Activated CD4-positive, alpha-beta T cell treated with anti-CD3 and anti-CD28 coated beads, Interleukin-2, amount 10 ng/mL, durations not matched to agents 7 days and 5 days (primary cell): ENCODE measurements around the gene SLC6A9. TPM values are rescaled to one million over a fixed set of nuclear protein-coding genes. Genes with fewer than 3 reads are reported as not detected.

Source experiments
- CTCF ChIA-PET: fragments of 350-600 bp; sonication (Branson Sonifier 250); formaldehyde crosslinking; loops from one replicate; lab custom pipeline; 2021; ENCODE audit warnings: antibody characterized with exemption; lab: Charles Lee
- POLR2A ChIA-PET: fragments of 350-600 bp; sonication (Branson Sonifier 250); formaldehyde crosslinking; loops from one replicate; lab custom pipeline; 2021; ENCODE audit warnings: antibody characterized with exemption; lab: Charles Lee
- DNase-seq: peaks from one replicate; pipeline ENCODE4 v3.0.0-alpha.2; 2020
- H3K27ac Mint-ChIP-seq: one replicate; pipeline ENCODE4 v1.8.0; 2021; ENCODE audit warnings: mild to moderate bottlenecking, moderate library complexity, mixed read lengths
- H3K27me3 Mint-ChIP-seq: one replicate; pipeline ENCODE4 v1.8.0; 2021; ENCODE audit warnings: mixed read lengths
- H3K36me3 Mint-ChIP-seq: one replicate; pipeline ENCODE4 v1.8.0; 2021; ENCODE audit warnings: low read depth, mixed read lengths
- H3K4me1 Mint-ChIP-seq: one replicate; pipeline ENCODE4 v1.8.0; 2021; ENCODE audit warnings: mixed read lengths
- H3K4me3 Mint-ChIP-seq: one replicate; pipeline ENCODE4 v1.8.0; 2021; ENCODE audit warnings: mild to moderate bottlenecking, moderate library complexity, mixed read lengths
- H3K9me3 Mint-ChIP-seq: one replicate; pipeline ENCODE4 v1.8.0; 2021; ENCODE audit warnings: mixed read lengths
- total RNA-seq, 2 experiments: library from RNA; stranded (reverse); gene quantifications; one replicate each; pipeline ENCODE4 v1.2.3, GENCODE V29; 2021

The SLC6A9 gene
- total RNA-seq, 2 experiments from 2014 or later = 4.0 to 4.8 TPM

GRCh38 chr1:44010935-44011471 is 20.3 kb downstream of the SLC6A9 start:
- H3K27me3 Mint-ChIP-seq = no peaks in the 10 kb centered on the region
- ChIA-PET POLR2A (no interaction called here), CTCF (interaction anchor here (1.1 to 1.5 kb wide), 2 partner anchors 12 to 35 kb away, joined by 3 to 5 read pairs; no protein-coding TSS in a partner anchor)
- H3K9me3 Mint-ChIP-seq = no peaks in the 10 kb centered on the region
- no peaks in the 10 kb centered on the region for H3K36me3 Mint-ChIP-seq
- H3K4me3 Mint-ChIP-seq = no peak overlapping the region
- DNase-seq = no peak
- H3K4me1 Mint-ChIP-seq = peaks cover 13% of the 10 kb centered on the region
- H3K27ac Mint-ChIP-seq = no peak overlapping the region

- ChIA-PET POLR2A (interaction anchor here (0.7 kb wide), 1 partner anchor 91 kb away, joined by 5 read pairs; no protein-coding TSS in a partner anchor), CTCF (no interaction called here)
- DNase-seq = no peak
- H3K4me3 Mint-ChIP-seq = no peak overlapping the region
- peaks cover 9% of the 10 kb centered on the region for H3K4me1 Mint-ChIP-seq
- H3K27me3 Mint-ChIP-seq = no peaks in the 10 kb centered on the region
- no peaks in the 10 kb centered on the region for H3K36me3 Mint-ChIP-seq
- H3K9me3 Mint-ChIP-seq = no peaks in the 10 kb centered on the region
- H3K27ac Mint-ChIP-seq = no peak overlapping the region
Measured at GRCh38 chr1:44008259-44008658, 23.0 kb downstream of the SLC6A9 start.

GRCh38 chr1:44002606-44003157 is 28.6 kb downstream of the SLC6A9 start:
- ChIA-PET POLR2A (no interaction called here), CTCF (no interaction called here)
- no peaks in the 10 kb centered on the region for H3K36me3 Mint-ChIP-seq
- no peak overlapping the region for H3K27ac Mint-ChIP-seq
- DNase-seq = no peak
- no peaks in the 10 kb centered on the region for H3K27me3 Mint-ChIP-seq
- H3K9me3 Mint-ChIP-seq = no peaks in the 10 kb centered on the region
- H3K4me1 Mint-ChIP-seq = peaks cover 11% of the 10 kb centered on the region
- H3K4me3 Mint-ChIP-seq = no peak overlapping the region

GRCh38 chr1:44002165-44002564 is 29.1 kb downstream of the SLC6A9 start:
- Mint-ChIP-seq H3K9me3 (no peaks in the 10 kb centered on the region), H3K27me3 (no peaks in the 10 kb centered on the region), H3K4me1 (peaks cover 11% of the 10 kb centered on the region), H3K27ac (no peak overlapping the region), H3K4me3 (no peak overlapping the region), H3K36me3 (no peaks in the 10 kb centered on the region)
- ChIA-PET POLR2A (no interaction called here), CTCF (no interaction called here)
- no peak for DNase-seq

GRCh38 chr1:44000122-44000665 is 31.1 kb downstream of the SLC6A9 start:
- no peak for DNase-seq
- no peak overlapping the region for H3K4me3 Mint-ChIP-seq
- POLR2A ChIA-PET = no interaction called here
- H3K36me3 Mint-ChIP-seq = no peaks in the 10 kb centered on the region
- CTCF ChIA-PET = interaction anchor here (1.9 to 2.0 kb wide), 3 partner anchors 11 to 36 kb away, joined by 5 to 12 read pairs (median 6); no protein-coding TSS in a partner anchor
- no peak overlapping the region for H3K27ac Mint-ChIP-seq
- peaks cover 11% of the 10 kb centered on the region for H3K4me1 Mint-ChIP-seq
- no peaks in the 10 kb centered on the region for H3K27me3 Mint-ChIP-seq
- no peaks in the 10 kb centered on the region for H3K9me3 Mint-ChIP-seq

GRCh38 chr1:43999455-43999854 is 31.8 kb downstream of the SLC6A9 start:
- no peaks in the 10 kb centered on the region for H3K9me3 Mint-ChIP-seq
- no peak for DNase-seq
- H3K4me1 Mint-ChIP-seq = peaks cover 14% of the 10 kb centered on the region
- no peak overlapping the region for H3K4me3 Mint-ChIP-seq
- no peaks in the 10 kb centered on the region for H3K36me3 Mint-ChIP-seq
- POLR2A ChIA-PET = no interaction called here
- peak overlapping the region; percentile 36 for H3K27ac Mint-ChIP-seq
- CTCF ChIA-PET = interaction anchor here (1.5 to 2.0 kb wide), 3 partner anchors 12 to 218 kb away, joined by 3 to 6 read pairs (median 5); no protein-coding TSS in a partner anchor
- no peaks in the 10 kb centered on the region for H3K27me3 Mint-ChIP-seq

GRCh38 chr1:43998000-43998378 is 33.3 kb downstream of the SLC6A9 start:
- ChIA-PET CTCF (interaction anchor here (0.6 to 2.0 kb wide), 4 partner anchors 13 to 219 kb away, joined by 3 to 6 read pairs (median 4); no protein-coding TSS in a partner anchor), POLR2A (no interaction called here)
- Mint-ChIP-seq H3K4me1 (peaks cover 14% of the 10 kb centered on the region), H3K27ac (no peak overlapping the region), H3K36me3 (no peaks in the 10 kb centered on the region), H3K9me3 (no peaks in the 10 kb centered on the region), H3K4me3 (no peak overlapping the region), H3K27me3 (no peaks in the 10 kb centered on the region)
- no peak for DNase-seq

- ChIA-PET POLR2A (no interaction called here), CTCF (no interaction called here)
- Mint-ChIP-seq H3K9me3 (no peaks in the 10 kb centered on the region), H3K4me1 (peaks cover 18% of the 10 kb centered on the region), H3K4me3 (no peak overlapping the region), H3K27me3 (no peaks in the 10 kb centered on the region), H3K36me3 (no peaks in the 10 kb centered on the region), H3K27ac (no peak overlapping the region)
- no peak for DNase-seq
Measured at GRCh38 chr1:43997295-43997999, 33.8 kb downstream of the SLC6A9 start.

- ChIA-PET POLR2A (no interaction called here), CTCF (no interaction called here)
- no peak for DNase-seq
- H3K4me3 Mint-ChIP-seq = no peak overlapping the region
- H3K9me3 Mint-ChIP-seq = no peaks in the 10 kb centered on the region
- no peak overlapping the region for H3K27ac Mint-ChIP-seq
- H3K4me1 Mint-ChIP-seq = peaks cover 25% of the 10 kb centered on the region
- no peaks in the 10 kb centered on the region for H3K27me3 Mint-ChIP-seq
- no peaks in the 10 kb centered on the region for H3K36me3 Mint-ChIP-seq
Measured at GRCh38 chr1:43996733-43997115, 34.5 kb downstream of the SLC6A9 start.

- ChIA-PET POLR2A (no interaction called here), CTCF (interaction anchor here (0.6 kb wide), 1 partner anchor 10 kb away, joined by 3 read pairs; no protein-coding TSS in a partner anchor)
- Mint-ChIP-seq H3K36me3 (no peaks in the 10 kb centered on the region), H3K4me1 (peaks cover 29% of the 10 kb centered on the region), H3K27me3 (no peaks in the 10 kb centered on the region), H3K9me3 (no peaks in the 10 kb centered on the region), H3K4me3 (no peak overlapping the region), H3K27ac (no peak overlapping the region)
- DNase-seq = no peak
Measured at GRCh38 chr1:43995984-43996732, 35.1 kb downstream of the SLC6A9 start.

GRCh38 chr1:43994794-43995790 is 36.2 kb downstream of the SLC6A9 start:
- ChIA-PET CTCF (interaction anchor here (0.6 to 0.8 kb wide), 3 partner anchors 11 to 41 kb away, joined by 3 to 4 read pairs (median 3); partner anchors contain the start of gene B4GALT2), POLR2A (no interaction called here)
- no peak for DNase-seq
- no peaks in the 10 kb centered on the region for H3K27me3 Mint-ChIP-seq
- no peak overlapping the region for H3K4me3 Mint-ChIP-seq
- no peaks in the 10 kb centered on the region for H3K9me3 Mint-ChIP-seq
- no peaks in the 10 kb centered on the region for H3K36me3 Mint-ChIP-seq
- no peak overlapping the region for H3K27ac Mint-ChIP-seq
- H3K4me1 Mint-ChIP-seq = peaks cover 32% of the 10 kb centered on the region
